Astrocyte (in vitro differentiated cells and primary cell): Measurements from ENCODE around the gene ARHGAP24. TPM values are rescaled to one million over a fixed set of nuclear protein-coding genes. Genes with fewer than 3 reads are reported as not detected.

Source experiments
- DNase-seq: peaks from one replicate; pipeline ENCODE4 v3.0.0-alpha.2; 2010; ENCODE audit warnings: low read depth
- FAIRE-seq: peaks from 2 replicates; lab custom pipeline; 2011; peaks lifted over from hg19 to GRCh38; lab: Jason Lieb, UNC
- H2AFZ ChIP-seq: 2 replicates; pipeline ENCODE4 v1.6.0; 2012; ENCODE audit warnings: low read depth, low read length, inconsistent platforms
- H3K27ac ChIP-seq: 2 replicates; pipeline ENCODE4 v1.5.1; 2011; ENCODE audit warnings: low read depth, low read length, inconsistent platforms
- H3K27me3 ChIP-seq: 2 replicates; pipeline ENCODE4 v1.6.0; 2011; ENCODE audit warnings: low read length, inconsistent platforms; ENCODE audit not compliant: insufficient read depth
- H3K36me3 ChIP-seq: 2 replicates; pipeline ENCODE4 v1.5.1; 2011; ENCODE audit warnings: low read length, inconsistent platforms; ENCODE audit not compliant: insufficient read depth
- H3K4me1 ChIP-seq: 2 replicates; pipeline ENCODE4 v1.5.1; 2011; ENCODE audit warnings: low read length, inconsistent platforms; ENCODE audit not compliant: insufficient read depth
- H3K4me2 ChIP-seq: 2 replicates; pipeline ENCODE4 v1.6.0; 2012; ENCODE audit warnings: low read length, inconsistent platforms
- H3K4me3 ChIP-seq: 2 replicates; pipeline ENCODE4 v1.5.1; 2011; ENCODE audit warnings: low read depth, mild to moderate bottlenecking, low read length, inconsistent platforms; ENCODE audit not compliant: insufficient read depth
- H3K79me2 ChIP-seq: 2 replicates; pipeline ENCODE4 v1.6.0; 2012; ENCODE audit warnings: mild to moderate bottlenecking, low read length, inconsistent platforms; ENCODE audit not compliant: insufficient read depth
- H3K9ac ChIP-seq: 2 replicates; pipeline ENCODE4 v1.6.0; 2012; ENCODE audit warnings: mild to moderate bottlenecking, low read length, inconsistent platforms
- H3K9me3 ChIP-seq: 2 replicates; pipeline ENCODE4 v1.5.1; 2012; ENCODE audit warnings: low read depth, mild to moderate bottlenecking, low read length, inconsistent platforms; ENCODE audit not compliant: insufficient read depth
- H4K20me1 ChIP-seq: 2 replicates; pipeline ENCODE4 v1.6.0; 2012; ENCODE audit warnings: low read length, inconsistent platforms; ENCODE audit not compliant: insufficient read depth
- H3K27ac Mint-ChIP-seq: one replicate; pipeline ENCODE4 v1.8.0; 2021; ENCODE audit warnings: mild to moderate bottlenecking, mixed read lengths; ENCODE audit not compliant: unreplicated experiment
- H3K27me3 Mint-ChIP-seq: one replicate; pipeline ENCODE4 v1.8.0; 2021; ENCODE audit warnings: low read depth, mixed read lengths; ENCODE audit not compliant: unreplicated experiment
- H3K36me3 Mint-ChIP-seq: one replicate; pipeline ENCODE4 v1.8.0; 2021; ENCODE audit warnings: low read depth, mixed read lengths; ENCODE audit not compliant: unreplicated experiment
- H3K4me1 Mint-ChIP-seq: one replicate; pipeline ENCODE4 v1.8.0; 2021; ENCODE audit warnings: low read depth, mixed read lengths; ENCODE audit not compliant: unreplicated experiment
- H3K4me3 Mint-ChIP-seq: one replicate; pipeline ENCODE4 v1.8.0; 2021; ENCODE audit warnings: mild to moderate bottlenecking, moderate library complexity, mixed read lengths; ENCODE audit not compliant: unreplicated experiment
- H3K9me3 Mint-ChIP-seq: one replicate; pipeline ENCODE4 v1.8.0; 2021; ENCODE audit warnings: mild to moderate bottlenecking, mixed read lengths; ENCODE audit not compliant: unreplicated experiment
- CTCF ChIP-seq: IDR thresholded peaks from 2 replicates; pipeline ENCODE4 v1.5.1; 2011; ENCODE audit warnings: low read depth, mild to moderate bottlenecking, inconsistent platforms, low read length, moderate library complexity; ENCODE audit not compliant: insufficient read depth
- EZH2 ChIP-seq: IDR thresholded peaks from 2 replicates; pipeline ENCODE4 v1.6.1; 2012; ENCODE audit warnings: mild to moderate bottlenecking, low read length, inconsistent platforms; ENCODE audit not compliant: insufficient read depth
- total RNA-seq: library from RNA; stranded (reverse); gene quantifications from 2 replicates; pipeline ENCODE4 v1.2.1, GENCODE V29; 2021

The ARHGAP24 gene
- total RNA-seq, 1 donor from 2014 or later: 2.1 TPM

- peak; percentile 41 for DNase-seq
- Mint-ChIP-seq H3K27ac (no peak overlapping the region), H3K9me3 (no peaks in the 10 kb centered on the region), H3K4me1 (peaks cover 2% of the 10 kb centered on the region), H3K4me3 (no peak overlapping the region), H3K27me3 (no peaks in the 10 kb centered on the region), H3K36me3 (no peaks in the 10 kb centered on the region)
- Histone ChIP-seq H3K79me2 (peaks cover 25% of the 10 kb centered on the region), H4K20me1 (no peaks in the 10 kb centered on the region), H3K27me3 (no peaks in the 10 kb centered on the region), H3K4me1 (peaks cover 10% of the 10 kb centered on the region), H3K27ac (peak overlapping the region; percentile 71), H3K9ac (peak overlapping the region; percentile 85), H2AFZ (no peak overlapping the region), H3K9me3 (no peaks in the 10 kb centered on the region), H3K4me3 (peak overlapping the region; percentile 63), H3K4me2 (peak overlapping the region; percentile 76), H3K36me3 (no peaks in the 10 kb centered on the region)
- FAIRE-seq: peak; percentile 29
- no peak for TF ChIP-seq EZH2
- TF ChIP-seq CTCF: no peak
Observed at GRCh38 chr4:85779165-85779564, 304.2 kb downstream of the ARHGAP24 start.

- peak overlapping the region; percentile 22 for H3K9ac ChIP-seq
- H3K36me3 ChIP-seq: no peaks in the 10 kb centered on the region
- Mint-ChIP-seq H3K27me3 (no peaks in the 10 kb centered on the region), H3K36me3 (no peaks in the 10 kb centered on the region), H3K9me3 (no peaks in the 10 kb centered on the region), H3K4me1 (peaks cover 2% of the 10 kb centered on the region), H3K27ac (no peak overlapping the region), H3K4me3 (no peak overlapping the region)
- DNase-seq (peak; percentile 61), FAIRE-seq (peak; percentile 39)
- H3K79me2 ChIP-seq: peaks cover 36% of the 10 kb centered on the region
- H3K4me2 ChIP-seq: peak overlapping the region; percentile 60
- no peaks in the 10 kb centered on the region for H3K27me3 ChIP-seq
- H3K27ac ChIP-seq: peak overlapping the region; percentile 56
- no peak overlapping the region for H3K4me3 ChIP-seq
- TF ChIP-seq EZH2: no peak
- TF ChIP-seq CTCF: no peak
- no peaks in the 10 kb centered on the region for H3K9me3 ChIP-seq
- H3K4me1 ChIP-seq: peaks cover 12% of the 10 kb centered on the region
- no peak overlapping the region for H2AFZ ChIP-seq
- no peaks in the 10 kb centered on the region for H4K20me1 ChIP-seq
Observed at GRCh38 chr4:85780664-85781063, 305.7 kb downstream of the ARHGAP24 start.

GRCh38 chr4:85783483-85783882, 308.5 kb downstream of the ARHGAP24 start:
- H4K20me1 ChIP-seq: no peaks in the 10 kb centered on the region
- Mint-ChIP-seq H3K27me3 (no peaks in the 10 kb centered on the region), H3K36me3 (no peaks in the 10 kb centered on the region), H3K9me3 (no peaks in the 10 kb centered on the region), H3K4me1 (peaks cover 5% of the 10 kb centered on the region), H3K4me3 (no peak overlapping the region), H3K27ac (no peak overlapping the region)
- FAIRE-seq: peak; percentile 63
- H3K4me3 ChIP-seq: no peak overlapping the region
- peaks cover 18% of the 10 kb centered on the region for H3K4me1 ChIP-seq
- peaks cover 47% of the 10 kb centered on the region for H3K79me2 ChIP-seq
- H3K9me3 ChIP-seq: no peaks in the 10 kb centered on the region
- no peak overlapping the region for H2AFZ ChIP-seq
- H3K27ac ChIP-seq: peak overlapping the region; percentile 82
- H3K9ac ChIP-seq: peak overlapping the region; percentile 56
- no peaks in the 10 kb centered on the region for H3K36me3 ChIP-seq
- peak overlapping the region; percentile 47 for H3K4me2 ChIP-seq
- peak; percentile 85 for DNase-seq
- no peaks in the 10 kb centered on the region for H3K27me3 ChIP-seq
- TF ChIP-seq CTCF: no peak
- no peak for TF ChIP-seq EZH2
